H1 (cell line): ENCODE measurements around the gene MYLK. TPM values are rescaled to one million over a fixed set of nuclear protein-coding genes. Genes with fewer than 3 reads are reported as not detected.

Source experiments
- CTCF ChIA-PET: fragments of 300-600 bp; sonication (Branson Sonifier 250); formaldehyde crosslinking; loops from one replicate; lab custom pipeline; 2021; ENCODE audit not compliant: partially characterized antibody; lab: Charles Lee
- POLR2A ChIA-PET: fragments of 300-600 bp; sonication (Branson Sonifier 250); formaldehyde crosslinking; loops from one replicate; lab custom pipeline; 2021; ENCODE audit warnings: inconsistent platforms; ENCODE audit not compliant: partially characterized antibody; lab: Charles Lee
- DNase-seq, 2 experiments: peaks; one replicate each; pipeline versions ENCODE4 v3.0.0 to v3.0.0-alpha.2; 2010 to 2022; ENCODE audit warnings: low spot score in 2 of 2, low read depth in 1 of 2, mixed read lengths in 1 of 2
- FAIRE-seq: peaks from 2 replicates; lab custom pipeline; 2011; peaks lifted over from hg19 to GRCh38; lab: Jason Lieb, UNC
- H2AFZ ChIP-seq: 2 replicates; pipeline ENCODE4 v1.8.1; 2012; ENCODE audit warnings: low read length, inconsistent platforms
- H2AK5ac ChIP-seq: 2 replicates; pipeline ENCODE4 v1.6.1; 2013; ENCODE audit warnings: low read depth, low read length
- H2BK120ac ChIP-seq: replicated peaks from 2 replicates; pipeline ENCODE3; 2013; ENCODE audit warnings: low read depth, low read length, inconsistent platforms
- H2BK12ac ChIP-seq: 2 replicates; pipeline ENCODE4 v1.6.1; 2013; ENCODE audit warnings: low read depth, low read length
- H2BK15ac ChIP-seq: 2 replicates; pipeline ENCODE4 v1.6.1; 2013; ENCODE audit warnings: low read length
- H2BK20ac ChIP-seq: 2 replicates; pipeline ENCODE4 v1.6.1; 2013; ENCODE audit warnings: low read length
- H2BK5ac ChIP-seq: 2 replicates; pipeline ENCODE4 v1.6.1; 2013; ENCODE audit warnings: low read depth, low read length
- H3K14ac ChIP-seq: 2 replicates; pipeline ENCODE4 v1.6.1; 2013; ENCODE audit warnings: inconsistent platforms; ENCODE audit not compliant: insufficient read length
- H3K18ac ChIP-seq: 2 replicates; pipeline ENCODE4 v1.6.1; 2013; ENCODE audit warnings: low read length; ENCODE audit errors: extremely low read depth
- H3K23ac ChIP-seq: 2 replicates; pipeline ENCODE4 v1.6.1; 2013; ENCODE audit warnings: inconsistent platforms; ENCODE audit not compliant: insufficient read length
- H3K23me2 ChIP-seq: 2 replicates; pipeline ENCODE4 v1.6.1; 2013; ENCODE audit warnings: low read depth, low read length
- H3K27ac ChIP-seq: 2 replicates; pipeline ENCODE4 v1.6.1; 2011; ENCODE audit warnings: low read depth, low read length, inconsistent platforms
- H3K27me3 ChIP-seq, 4 experiments: replicated peaks in 1 of 4; 1 replicate in 1 of 4; 2 replicates in 3 of 4; pipeline versions ENCODE4 v1.6.1 to v1.8.1; 2011 to 2013; ENCODE audit warnings: low read length in 3 of 4, mild to moderate bottlenecking in 3 of 4, inconsistent platforms in 2 of 4, mixed read lengths in 2 of 4, moderate library complexity in 1 of 4; ENCODE audit not compliant: control insufficient read depth in 3 of 4, insufficient read depth in 3 of 4; ENCODE audit errors: extremely low read depth in 1 of 4
- H3K36me3 ChIP-seq, 4 experiments: 2 replicates each; pipeline versions ENCODE4 v1.6.1 to v1.8.1; 2011 to 2013; ENCODE audit warnings: mild to moderate bottlenecking in 4 of 4, low read length in 3 of 4, moderate library complexity in 2 of 4, control low read depth in 1 of 4, inconsistent platforms in 1 of 4; ENCODE audit not compliant: insufficient read depth in 4 of 4, control insufficient read depth in 2 of 4
- H3K4ac ChIP-seq: replicated peaks from 2 replicates; pipeline ENCODE3; 2013; ENCODE audit warnings: low read length, low read depth, mixed read lengths, inconsistent platforms; ENCODE audit not compliant: insufficient read length
- H3K4me1 ChIP-seq, 4 experiments: replicated peaks in 1 of 4; 1 replicate in 1 of 4; 2 replicates in 3 of 4; pipeline versions ENCODE4 v1.6.1 to v1.8.1; 2011 to 2013; ENCODE audit warnings: low read length in 3 of 4, inconsistent platforms in 2 of 4, mixed read lengths in 1 of 4; ENCODE audit not compliant: insufficient read depth in 4 of 4, control insufficient read depth in 3 of 4
- H3K4me2 ChIP-seq, 2 experiments: 2 replicates each; pipeline versions ENCODE4 v1.6.1 to v1.8.1; 2011 to 2013; ENCODE audit warnings: low read depth in 2 of 2, low read length in 2 of 2, control low read depth in 1 of 2, inconsistent platforms in 1 of 2, mild to moderate bottlenecking in 1 of 2; ENCODE audit not compliant: insufficient read depth in 1 of 2
- H3K4me3 ChIP-seq, 4 experiments: fragments of 200-600, 300-600 bp in 1 of 4; sonication (generic), shearing (Covaris generic), sonication (Bioruptor Twin) in 1 of 4; 2 replicates each; pipeline versions ENCODE4 v1.5.1 to v1.8.1; 2011 to 2016; ENCODE audit warnings: low read length in 4 of 4, low read depth in 3 of 4, control low read depth in 2 of 4, inconsistent platforms in 2 of 4, mild to moderate bottlenecking in 2 of 4, mixed read lengths in 1 of 4, moderate library complexity in 1 of 4; ENCODE audit not compliant: insufficient read depth in 2 of 4; ENCODE audit errors: extremely low read depth in 1 of 4
- H3K56ac ChIP-seq: replicated peaks from 2 replicates; pipeline ENCODE3; 2013; ENCODE audit warnings: low read depth, mild to moderate bottlenecking, mixed read lengths, low read length, inconsistent platforms; ENCODE audit not compliant: insufficient read length
- H3K79me1 ChIP-seq: 2 replicates; pipeline ENCODE4 v1.6.1; 2013; ENCODE audit warnings: low read depth, low read length, control low read depth
- H3K79me2 ChIP-seq, 2 experiments: 2 replicates each; pipeline versions ENCODE4 v1.6.1 to v1.8.1; 2012 to 2013; ENCODE audit warnings: low read length in 2 of 2, mild to moderate bottlenecking in 2 of 2, inconsistent platforms in 1 of 2; ENCODE audit not compliant: insufficient read depth in 2 of 2, control insufficient read depth in 1 of 2
- H3K9ac ChIP-seq, 4 experiments: replicated peaks in 1 of 4; 1 replicate in 1 of 4; 2 replicates in 3 of 4; pipeline versions ENCODE4 v1.6.1 to v1.8.1; 2011 to 2013; ENCODE audit warnings: low read depth in 3 of 4, low read length in 3 of 4, control low read depth in 2 of 4, mild to moderate bottlenecking in 2 of 4, moderate library complexity in 2 of 4, inconsistent platforms in 1 of 4; ENCODE audit errors: extremely low read depth in 1 of 4
- H3K9me3 ChIP-seq, 2 experiments: 2 replicates each; pipeline versions ENCODE4 v1.6.1 to v1.8.1; 2012 to 2013; ENCODE audit warnings: mild to moderate bottlenecking in 2 of 2, moderate library complexity in 2 of 2, control low read depth in 1 of 2, inconsistent platforms in 1 of 2, low read depth in 1 of 2, low read length in 1 of 2, mixed read lengths in 1 of 2; ENCODE audit not compliant: insufficient read depth in 2 of 2
- H4K20me1 ChIP-seq, 2 experiments: replicated peaks in 1 of 2; 2 replicates each; pipeline versions ENCODE3 to v1.8.1; 2011 to 2013; ENCODE audit warnings: inconsistent platforms in 2 of 2, low read length in 2 of 2, mild to moderate bottlenecking in 1 of 2; ENCODE audit not compliant: insufficient read depth in 2 of 2, control insufficient read depth in 1 of 2
- H4K5ac ChIP-seq: 2 replicates; pipeline ENCODE4 v1.6.1; 2013; ENCODE audit warnings: low read length, low read depth, mixed read lengths, inconsistent platforms; ENCODE audit not compliant: insufficient read length
- H4K8ac ChIP-seq: 2 replicates; pipeline ENCODE4 v1.8.0; 2013; ENCODE audit warnings: mild to moderate bottlenecking, moderate library complexity, low read length, inconsistent platforms; ENCODE audit not compliant: insufficient read depth; ENCODE audit errors: extremely low read depth
- H4K91ac ChIP-seq: replicated peaks from 2 replicates; pipeline ENCODE3; 2013; ENCODE audit warnings: low read length, mixed read lengths, inconsistent platforms; ENCODE audit not compliant: insufficient read length
- YY1 ChIP-seq: IDR thresholded peaks from 2 replicates; pipeline ENCODE4 v1.6.1; 2011; ENCODE audit warnings: low read depth, mild to moderate bottlenecking, low read length
- WGBS, 2 experiments: shearing (Covaris generic) in 1 of 2; methylation state at CpG; one replicate each; pipeline versions ENCODE4 v1.1.6 to v1.1.7; 2013 to 2015; ENCODE audit warnings: low lambda C conversion rate in 2 of 2, mixed read lengths in 2 of 2, inconsistent platforms in 1 of 2, low coverage in 1 of 2, missing lambda C conversion rate in 1 of 2; ENCODE audit not compliant: insufficient replicate concordance in 2 of 2, insufficient coverage in 1 of 2, insufficient read length in 1 of 2; ENCODE audit errors: extremely low coverage in 1 of 2, missing lambda C conversion rate in 1 of 2; 5-methylcytosine and 5-hydroxymethylcytosine counted together
- polyA plus RNA-seq, 7 experiments: library from polyadenylated mRNA; depleted of rRNA in 3 of 7; stranded (reverse) in 5 of 7; unstranded in 2 of 7; fragments of >200 nt in 5 of 7; fragments of 200-250 nt in 2 of 7; gene quantifications; 1 replicate in 5 of 7; 2 replicates in 1 of 7; 4 replicates in 1 of 7; pipeline versions ENCODE4 v1.2.1 to v1.2.3, GENCODE V29; 2011 to 2013; ENCODE audit warnings: missing spikeins in 2 of 7, mixed read lengths in 2 of 7
- total RNA-seq: library from RNA; stranded (reverse); fragmentation: NEBNext Ultra II Directional; extraction: Animal tissue kit (Norgen Biotek cat#: 25700); gene quantifications from 2 replicates; pipeline ENCODE4 v1.2.1, GENCODE V29; 2021
- TF ChIP-seq, protein P1 (sequence below): IDR thresholded peaks from 2 replicates; pipeline ENCODE4 v1.6.1; 2012; ENCODE audit warnings: low read length, inconsistent platforms

Gene MYLK
- total and polyA plus RNA-seq, 2 of the 8 experiments (the other 6 are each of a cell fraction or from before 2014, with no cell fraction given), result 11.6 to 21.3 TPM

- Histone ChIP-seq H3K36me3 (no peaks in the 10 kb centered on the region), H4K20me1 (peaks cover 0 to 2% of the 10 kb centered on the region in 2 experiments), H3K4me1 (peaks cover 7 to 33% (median 14%) of the 10 kb centered on the region in 4 experiments), H3K4ac (no peak overlapping the region), H3K4me3 (no peak overlapping the region)
- CTCF ChIA-PET, result interaction anchor here (0.7 to 32.0 kb wide), 8 partner anchors 9 to 85 kb away, joined by 3 to 1463 read pairs (median 26); no protein-coding TSS in a partner anchor
- TF ChIP-seq, protein P1, sequence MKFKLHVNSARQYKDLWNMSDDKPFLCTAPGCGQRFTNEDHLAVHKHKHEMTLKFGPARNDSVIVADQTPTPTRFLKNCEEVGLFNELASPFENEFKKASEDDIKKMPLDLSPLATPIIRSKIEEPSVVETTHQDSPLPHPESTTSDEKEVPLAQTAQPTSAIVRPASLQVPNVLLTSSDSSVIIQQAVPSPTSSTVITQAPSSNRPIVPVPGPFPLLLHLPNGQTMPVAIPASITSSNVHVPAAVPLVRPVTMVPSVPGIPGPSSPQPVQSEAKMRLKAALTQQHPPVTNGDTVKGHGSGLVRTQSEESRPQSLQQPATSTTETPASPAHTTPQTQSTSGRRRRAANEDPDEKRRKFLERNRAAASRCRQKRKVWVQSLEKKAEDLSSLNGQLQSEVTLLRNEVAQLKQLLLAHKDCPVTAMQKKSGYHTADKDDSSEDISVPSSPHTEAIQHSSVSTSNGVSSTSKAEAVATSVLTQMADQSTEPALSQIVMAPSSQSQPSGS, result no peak
- TF ChIP-seq YY1, result no peak
- TF ChIP-seq, all 59 proteins: peak for 0
- Histone ChIP-seq H2BK12ac (no peak overlapping the region), H3K9ac (no peak overlapping the region), H2BK120ac (no peak overlapping the region), H3K27ac (no peak overlapping the region), H2AK5ac (no peak overlapping the region), H3K23me2 (0 out of 2 replicates have a peak, but pooled peaks cover 2% of the 10 kb centered on the region), H4K8ac (no peak overlapping the region), H3K56ac (no peak overlapping the region), H2BK20ac (no peak overlapping the region), H3K23ac (no peak overlapping the region), H4K5ac (no peak overlapping the region), H3K79me1 (no peaks in the 10 kb centered on the region), H3K18ac (no peak overlapping the region), H3K27me3 (no peaks in the 10 kb centered on the region), H2BK15ac (no peak overlapping the region), H2AFZ (no peak overlapping the region), H3K14ac (no peak overlapping the region), H3K4me2 (no peak overlapping the region), H2BK5ac (no peak overlapping the region), H3K9me3 (no peaks in the 10 kb centered on the region), H4K91ac (no peak overlapping the region), H3K79me2 (no peaks in the 10 kb centered on the region)
- WGBS, 2 experiments, result 90% methylated on average over 14 of the region's 14 CpGs; no CpG with 5 or more reads in 1 of the 2 experiments
- FAIRE-seq (no peak), DNase-seq (no peak)
- POLR2A ChIA-PET, result no interaction called here
These were observed 245.0 kb downstream of the MYLK start for GRCh38 chr3:123638936-123639689.
